Epithelial cell of prostate (primary cell): Measurements from ENCODE around the gene MRPL20.
"Not testable (repeated sequence)": the region's sequence is repeated elsewhere in the genome, so short reads cannot be mapped to it uniquely, and the experiment has no call there.

Source experiments
- DNase-seq: peaks from one replicate; pipeline ENCODE4 v3.0.0-alpha.2; 2011; ENCODE audit warnings: low read depth, low spot score
- H3K27ac ChIP-seq: fragments of 450-650 bp; 2 replicates; pipeline ENCODE4 v1.5.1; 2017; ENCODE audit warnings: mild to moderate bottlenecking

The MRPL20 gene

DNA sequence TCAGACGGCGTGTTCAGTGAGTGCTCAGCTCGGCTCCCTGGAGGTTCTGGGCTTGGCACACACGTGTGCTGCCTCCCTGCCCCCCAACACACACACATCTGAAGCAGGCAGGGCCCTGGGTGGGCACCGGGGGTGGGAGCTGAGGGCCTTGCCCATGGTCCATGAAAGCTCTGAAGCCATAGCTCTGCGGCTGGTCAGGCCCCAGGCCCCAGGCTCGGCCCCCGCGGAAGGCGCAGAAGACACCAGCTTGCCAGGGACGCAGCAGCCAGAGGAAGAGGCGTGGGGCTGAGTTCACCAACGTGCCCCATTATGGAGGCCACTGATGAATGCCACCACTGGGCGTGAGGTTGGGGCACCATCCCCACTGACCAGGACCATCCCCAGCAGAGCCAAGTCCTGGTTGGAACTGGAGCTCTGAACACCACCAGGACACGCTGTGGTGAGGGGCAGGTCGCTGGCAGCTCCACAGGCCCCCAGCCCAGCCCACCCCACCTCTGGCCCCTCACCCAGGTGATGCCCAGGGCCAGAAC lies 36.3 kb downstream of the MRPL20 start:
- H3K27ac ChIP-seq = no peak overlapping the region
- DNase-seq = no peak

DNA sequence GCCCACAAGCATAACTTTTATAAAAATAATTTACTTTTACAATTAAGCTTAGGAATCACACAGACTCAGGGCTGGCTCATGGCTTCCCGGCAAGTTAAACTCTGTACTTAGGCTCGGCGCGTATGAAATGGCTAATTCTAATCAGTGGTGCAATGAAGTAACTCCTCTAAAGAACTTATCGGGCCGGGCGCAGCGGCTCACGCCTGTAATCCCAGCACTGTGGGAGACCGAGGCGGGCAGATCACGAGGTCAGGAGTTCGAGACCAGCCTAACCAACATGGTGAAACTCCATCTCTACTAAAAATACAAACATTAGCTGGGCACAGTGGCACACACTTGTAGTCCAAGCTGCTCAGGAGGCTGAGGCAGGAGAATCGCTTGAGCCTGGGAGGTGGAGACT lies 37.0 kb downstream of the MRPL20 start:
- not testable (repeated sequence) for DNase-seq

GRCh38 chr1:1367315-1367714 lies 39.8 kb downstream of the MRPL20 start:
- no peak overlapping the region for H3K27ac ChIP-seq
- no peak for DNase-seq

More for the DNA sequence above, 37.0 kb downstream of the MRPL20 start:
- not testable (repeated sequence) for H3K27ac ChIP-seq

GRCh38 chr1:1366699-1367066 lies 40.4 kb downstream of the MRPL20 start:
- no peak for DNase-seq

GRCh38 chr1:1365875-1366698 lies 41.0 kb downstream of the MRPL20 start:
- DNase-seq = no peak
- no peak overlapping the region for H3K27ac ChIP-seq

More at GRCh38 chr1:1366699-1367066, 40.4 kb downstream of the MRPL20 start:
- H3K27ac ChIP-seq = no peak overlapping the region

DNA sequence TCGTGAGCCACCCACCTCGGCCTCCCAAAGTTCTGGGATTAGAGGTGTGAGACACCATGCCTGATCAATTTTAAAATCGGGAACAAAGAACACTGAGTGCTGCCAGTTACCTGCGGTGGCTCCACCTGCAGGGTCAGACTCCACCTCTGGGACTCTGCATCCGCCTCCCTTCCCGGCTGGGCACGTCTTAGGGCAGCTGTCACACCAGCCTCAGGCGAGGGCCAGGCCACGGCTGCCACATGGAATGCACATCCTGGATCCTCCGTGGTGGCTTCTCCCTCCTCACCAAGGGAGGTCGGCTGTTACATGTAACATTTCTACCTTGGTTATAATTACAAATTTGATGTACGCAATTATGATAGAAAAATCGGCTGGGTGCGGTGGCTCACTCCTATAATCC lies 42.8 kb downstream of the MRPL20 start:
- no peak for DNase-seq
- H3K27ac ChIP-seq = peak overlapping the region; percentile 30

DNA sequence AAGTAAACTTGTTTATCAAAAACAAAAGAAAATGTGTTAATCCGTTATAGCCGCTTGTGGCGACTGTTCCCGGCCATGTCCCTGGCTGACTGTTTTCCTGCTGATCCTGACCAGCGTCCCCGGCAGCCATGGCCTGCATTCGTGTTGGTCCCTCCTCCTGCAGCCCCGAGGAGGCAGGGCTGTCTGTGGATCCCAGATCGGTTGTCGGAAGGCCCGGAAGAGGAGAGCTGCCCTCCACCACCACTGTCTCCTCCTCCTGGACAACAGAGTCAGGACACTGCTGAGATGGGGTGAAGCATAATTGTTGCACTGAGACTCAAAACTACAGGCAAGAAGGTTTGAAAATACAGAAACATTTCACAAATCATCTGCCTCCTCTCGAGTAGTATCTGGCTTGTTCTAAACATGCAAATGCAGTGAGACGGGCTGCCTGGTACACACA lies 45.1 kb downstream of the MRPL20 start:
- DNase-seq = no peak
- no peak overlapping the region for H3K27ac ChIP-seq

GRCh38 chr1:1361233-1361981 lies 45.7 kb downstream of the MRPL20 start:
- H3K27ac ChIP-seq = no peak overlapping the region
- no peak for DNase-seq

GRCh38 chr1:1360506-1361169 lies 46.5 kb downstream of the MRPL20 start:
- no peak for DNase-seq
- peak overlapping the region; percentile 34 for H3K27ac ChIP-seq

DNA sequence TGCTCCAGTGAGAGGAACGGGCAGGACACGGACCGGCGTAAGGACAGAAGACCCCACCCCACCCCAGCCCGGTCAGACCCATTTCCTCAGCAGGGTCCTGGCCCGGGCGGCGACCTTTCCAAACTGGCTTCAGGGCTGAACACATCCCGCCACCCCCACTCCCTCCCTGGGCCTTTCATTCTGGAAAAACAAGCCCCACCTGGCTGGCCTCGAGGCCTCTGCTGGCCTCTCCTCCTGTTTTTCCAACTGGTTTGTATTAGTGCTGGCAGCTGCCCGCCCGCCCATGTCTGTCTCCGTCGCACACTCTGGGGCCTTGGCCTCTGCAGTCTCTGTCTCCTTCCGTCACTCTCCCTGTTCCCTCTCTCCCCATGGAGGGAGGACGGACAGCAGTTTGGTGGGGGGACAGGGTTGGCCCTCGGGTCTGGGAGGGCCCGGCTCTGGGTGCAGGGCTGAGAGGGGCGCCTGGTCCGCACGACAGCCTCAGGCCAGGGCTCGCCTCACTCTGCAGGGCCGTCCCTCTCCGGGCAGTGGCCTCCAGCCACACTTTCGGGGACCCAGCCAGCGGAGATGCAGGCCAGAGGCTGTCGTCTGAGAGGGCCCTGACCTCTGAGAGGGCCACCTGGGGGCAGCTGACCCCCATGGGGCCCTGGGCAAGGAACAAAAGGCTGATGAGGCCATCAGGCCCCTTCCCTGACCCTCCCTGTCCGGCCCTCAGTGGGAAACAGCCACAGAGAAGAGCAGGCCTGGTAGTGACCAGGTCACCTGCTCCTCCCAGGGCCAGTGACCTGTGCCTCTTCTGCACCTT lies 47.2 kb downstream of the MRPL20 start:
- no peak for DNase-seq
- H3K27ac ChIP-seq = peak overlapping the region; percentile 34

GRCh38 chr1:1359308-1359663 lies 47.8 kb downstream of the MRPL20 start:
- no peak overlapping the region for H3K27ac ChIP-seq
- DNase-seq = no peak

GRCh38 chr1:1358433-1359271 lies 48.4 kb downstream of the MRPL20 start, which contains the start of gene MXRA8:
Gene MXRA8, minus strand, starts transcription at chr1:1358555. Its CDS starts 51 bp downstream, at chr1:1358504.
- H3K27ac ChIP-seq = no peak within 1 kb of the TSS
- no peak for DNase-seq

- H3K27ac ChIP-seq = no peak overlapping the region
- DNase-seq = no peak
These were observed 49.1 kb downstream of the MRPL20 start for GRCh38 chr1:1357871-1358432.

DNA sequence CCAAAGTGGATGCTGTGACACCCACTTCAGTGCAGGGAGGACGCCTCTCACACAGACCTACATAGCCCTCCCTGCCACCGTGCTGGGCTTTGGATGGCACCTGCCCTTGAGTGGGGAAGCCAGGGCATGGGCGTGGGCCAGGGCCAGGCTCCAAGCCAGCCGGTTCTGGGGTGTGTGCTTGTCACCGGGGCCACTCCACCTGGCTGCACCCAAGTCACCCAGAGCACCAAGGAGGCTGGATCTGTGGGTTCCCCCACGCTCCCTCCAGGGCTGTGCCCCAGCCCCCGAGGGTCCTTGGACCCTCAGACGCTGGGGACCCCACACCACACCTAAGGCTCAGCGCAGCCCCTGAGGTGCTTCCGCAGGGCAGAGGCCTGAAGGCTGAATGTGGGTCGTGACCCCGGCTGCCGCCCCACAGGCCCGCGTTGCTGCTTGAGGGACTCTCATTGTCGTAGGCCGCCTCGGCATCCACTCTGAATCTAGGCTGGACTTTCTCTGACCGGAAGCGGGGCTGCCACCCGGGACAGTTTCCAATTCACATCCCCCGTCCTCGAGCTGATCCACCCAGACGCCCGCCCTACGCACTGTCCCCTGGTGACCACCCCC lies 50.2 kb downstream of the MRPL20 start:
- no peak overlapping the region for H3K27ac ChIP-seq
- DNase-seq = no peak

- no peak for DNase-seq
- H3K27ac ChIP-seq = no peak overlapping the region
These were observed 50.8 kb downstream of the MRPL20 start for GRCh38 chr1:1356166-1356795.

DNA sequence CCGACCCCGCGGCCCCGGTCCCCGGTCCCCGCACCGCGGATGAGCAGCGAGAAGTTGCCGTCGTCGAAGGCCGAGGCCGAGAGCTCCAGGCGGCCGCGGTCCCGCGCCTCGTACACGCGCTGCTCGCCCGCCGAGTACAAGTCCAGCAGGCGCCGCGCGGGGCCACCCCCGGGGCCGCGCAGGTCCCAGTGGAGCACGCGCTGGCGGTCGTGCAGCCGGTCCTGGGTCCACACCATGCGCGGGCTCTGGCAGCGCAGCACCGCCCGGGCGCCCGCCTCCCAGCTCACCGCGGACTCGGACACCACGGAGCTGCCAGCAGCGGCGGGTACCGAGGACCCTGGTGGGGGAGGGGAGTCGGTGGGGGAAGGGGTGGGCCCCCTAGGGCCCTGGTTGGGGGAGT lies 51.7 kb downstream of the MRPL20 start:
- H3K27ac ChIP-seq = no peak overlapping the region
- no peak for DNase-seq

- DNase-seq = no peak
- H3K27ac ChIP-seq = no peak overlapping the region
These were observed 52.5 kb downstream of the MRPL20 start for GRCh38 chr1:1354271-1355247.
